ENCODE measurements around the gene PELI1. TPM values are rescaled to one million over a fixed set of nuclear protein-coding genes. Genes with fewer than 3 reads are reported as not detected.
"Not testable (repeated sequence)": the region's sequence is repeated elsewhere in the genome, so short reads cannot be mapped to it uniquely, and the experiment has no call there.

PELI1 gene
- total RNA-seq, 2 donors from 2014 or later = 6.3 to 16.6 TPM

- no peaks in the 10 kb centered on the region for H3K9me3 ChIP-seq
- 9 to 10% methylated on average over 1 of the region's 1 CpG for WGBS, 2 donors
- H3K27me3 ChIP-seq = no peaks in the 10 kb centered on the region
- TF ChIP-seq CTCF (IDR thresholded peaks at IDR 0.05) (no peak), POLR2A (IDR thresholded peaks at IDR 0.05) (no peak)
- ATAC-seq = peak; percentile 51
- no peaks in the 10 kb centered on the region for H3K36me3 ChIP-seq (replicated peaks in 1 of 2; ENCODE audit: insufficient read depth in 1 of 2, low read depth in 2 of 2)
- DNase-seq = no peak
- intact Hi-C loops (cut with DNase I) = no loop called here
- peaks cover 54% of the 10 kb centered on the region for H3K4me1 ChIP-seq
- no peak overlapping the region for H3K4me3 ChIP-seq
- peak overlapping the region in 2 of 4 donors; percentile 8 to 61 for H3K27ac ChIP-seq
These were observed 39.3 kb downstream of the PELI1 start for GRCh38 chr2:64104933-64105332.

- DNase-seq; H3K9me3 ChIP-seq; intact Hi-C loops (cut with DNase I); H3K27me3 ChIP-seq; H3K36me3 ChIP-seq (replicated peaks in 1 of 2; ENCODE audit: insufficient read depth in 1 of 2, low read depth in 2 of 2); H3K4me3 ChIP-seq; ATAC-seq; H3K27ac ChIP-seq: not testable (repeated sequence)
- 92 to 96% methylated on average over 7 of the region's 7 CpGs for WGBS, 2 donors
- H3K4me1 ChIP-seq = peaks cover 40% of the 10 kb centered on the region
These were observed 41.5 kb downstream of the PELI1 start for GRCh38 chr2:64102736-64103135.

GRCh38 chr2:64101141-64101591 is 43.1 kb downstream of the PELI1 start:
- H3K27me3 ChIP-seq = no peaks in the 10 kb centered on the region
- peaks cover 0 to 4% of the 10 kb centered on the region in 2 donors for H3K36me3 ChIP-seq (replicated peaks in 1 of 2; ENCODE audit: insufficient read depth in 1 of 2, low read depth in 2 of 2)
- intact Hi-C loops (cut with DNase I) = no loop called here
- no peaks in the 10 kb centered on the region for H3K9me3 ChIP-seq
- peaks cover 27% of the 10 kb centered on the region for H3K4me1 ChIP-seq
- DNase-seq (no peak), ATAC-seq (no peak)
- H3K27ac ChIP-seq = peak overlapping the region in 1 of 4 donors; percentile 33
- TF ChIP-seq POLR2A (IDR thresholded peaks at IDR 0.05) (no peak), CTCF (IDR thresholded peaks at IDR 0.05) (no peak)
- no peak overlapping the region for H3K4me3 ChIP-seq

GRCh38 chr2:64100584-64100983 is 43.6 kb downstream of the PELI1 start:
- Histone ChIP-seq H3K4me1 (peaks cover 21% of the 10 kb centered on the region), H3K27ac (peak overlapping the region in 1 of 4 donors; percentile 33)
- DNase-seq; H3K4me3 ChIP-seq; ATAC-seq; intact Hi-C loops (cut with DNase I); H3K27me3 ChIP-seq; H3K9me3 ChIP-seq; H3K36me3 ChIP-seq (replicated peaks in 1 of 2; ENCODE audit: insufficient read depth in 1 of 2, low read depth in 2 of 2): not testable (repeated sequence)
- WGBS, 2 donors = 73 to 84% methylated on average over 8 of the region's 8 CpGs

- TF ChIP-seq POLR2A (IDR thresholded peaks at IDR 0.05) (no peak), CTCF (IDR thresholded peaks at IDR 0.05) (no peak)
- intact Hi-C loops (cut with DNase I) = no loop called here
- H3K27me3 ChIP-seq = no peaks in the 10 kb centered on the region
- ATAC-seq (no peak), DNase-seq (no peak)
- no peaks in the 10 kb centered on the region for H3K4me1 ChIP-seq
- 72 to 80% methylated on average over 12 of the region's 12 CpGs for WGBS, 2 donors
- H3K36me3 ChIP-seq (replicated peaks in 1 of 2; ENCODE audit: insufficient read depth in 1 of 2, low read depth in 2 of 2) = peaks cover 13 to 21% of the 10 kb centered on the region in 2 donors
- no peak overlapping the region for H3K4me3 ChIP-seq
- no peaks in the 10 kb centered on the region for H3K9me3 ChIP-seq
- no peak overlapping the region for H3K27ac ChIP-seq
These were observed 49.4 kb downstream of the PELI1 start for GRCh38 chr2:64094663-64095382.

- peaks cover 13 to 18% of the 10 kb centered on the region in 2 donors for H3K36me3 ChIP-seq (replicated peaks in 1 of 2; ENCODE audit: insufficient read depth in 1 of 2, low read depth in 2 of 2)
- WGBS, 2 donors = 74 to 86% methylated on average over 4 of the region's 4 CpGs
- no peak overlapping the region for H3K4me3 ChIP-seq
- ATAC-seq (no peak), DNase-seq (no peak)
- no peaks in the 10 kb centered on the region for H3K9me3 ChIP-seq
- H3K4me1 ChIP-seq = no peaks in the 10 kb centered on the region
- no peaks in the 10 kb centered on the region for H3K27me3 ChIP-seq
- H3K27ac ChIP-seq = no peak overlapping the region
- intact Hi-C loops (cut with DNase I) = no loop called here
- TF ChIP-seq POLR2A (IDR thresholded peaks at IDR 0.05) = no peak
- no peak for TF ChIP-seq CTCF (IDR thresholded peaks at IDR 0.05)
These were observed 50.9 kb downstream of the PELI1 start for GRCh38 chr2:64093341-64093740.

All from body of pancreas (tissue), 4 donors.